Measurements from ENCODE around the gene ATXN10.
"Not testable (repeated sequence)": the region's sequence is repeated elsewhere in the genome, so short reads cannot be mapped to it uniquely, and the experiment has no call there.

The ATXN10 gene

DNA sequence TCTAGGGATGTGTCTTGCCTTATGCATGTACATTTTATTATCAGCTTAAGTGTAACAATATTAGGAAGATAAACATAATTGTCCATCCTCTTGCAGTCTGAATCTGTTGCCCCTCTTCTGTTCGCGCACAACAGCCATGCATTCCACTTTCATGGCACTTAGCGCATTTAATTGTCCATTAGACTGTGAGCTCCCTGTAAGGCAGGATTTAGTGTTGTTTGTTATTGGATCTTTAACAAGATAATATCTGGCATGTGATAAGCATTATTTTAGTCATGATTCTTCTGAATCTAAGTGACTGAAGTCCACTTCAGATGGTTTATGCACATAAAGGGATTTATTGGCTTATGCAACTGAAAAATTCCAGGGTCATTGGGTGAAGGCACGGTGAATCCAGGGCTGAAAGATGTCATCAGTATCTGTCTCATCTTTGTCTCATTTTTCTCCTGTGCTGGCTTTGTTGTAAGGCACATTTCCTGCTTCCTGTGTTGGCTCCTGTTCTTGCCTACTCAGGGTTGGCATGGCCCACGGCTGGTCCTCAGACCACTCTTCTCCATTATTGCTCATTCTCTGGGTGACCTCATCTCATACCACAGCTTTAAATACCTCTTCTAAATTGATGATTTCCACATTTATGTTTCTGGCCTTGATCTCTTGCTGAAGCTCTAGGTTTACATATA lies 37.6 kb downstream of the ATXN10 start:
- peak in 1 of 2 experiments; percentile 44 for DNase-seq (ENCODE audit: low read depth in 2 of 2)

DNA sequence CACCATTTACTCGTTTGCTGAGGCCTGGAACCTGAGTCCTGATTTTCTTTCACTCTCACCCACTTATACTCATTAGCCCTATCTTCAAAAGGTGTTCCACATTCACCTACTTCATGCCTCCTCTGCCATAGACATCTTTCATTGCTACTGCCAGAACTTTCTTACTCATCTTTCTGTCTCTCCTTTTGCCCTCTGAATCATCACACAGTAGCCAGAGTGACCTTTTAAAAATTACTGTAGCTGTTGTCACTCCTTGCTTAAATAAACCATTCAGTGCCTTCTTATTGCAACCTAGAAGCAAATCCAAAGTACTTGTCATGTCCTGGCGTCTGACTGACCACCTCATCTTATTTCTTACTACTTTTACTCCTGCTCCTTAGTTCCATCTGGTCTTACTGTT lies 38.2 kb downstream of the ATXN10 start:
- no peak for DNase-seq (ENCODE audit: low read depth in 2 of 2)

DNA sequence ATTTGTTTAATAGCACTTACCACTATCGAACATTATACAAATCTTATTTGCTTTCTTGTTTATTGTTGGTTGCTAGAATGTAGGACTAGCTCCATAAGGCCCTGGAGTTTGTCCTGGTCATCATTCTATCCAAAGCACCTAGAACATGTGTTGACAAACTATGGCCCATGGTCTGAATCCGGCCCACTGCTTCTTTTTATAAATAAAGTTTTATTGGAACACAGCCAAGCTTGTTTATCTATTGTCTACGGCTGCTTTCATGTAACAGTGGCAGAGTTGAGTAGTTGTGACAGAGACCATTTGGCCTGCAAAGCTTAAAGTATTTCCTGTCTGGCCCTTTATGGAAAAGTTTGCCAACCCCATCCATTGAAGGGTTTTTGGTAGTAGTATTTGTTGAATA lies 38.8 kb downstream of the ATXN10 start:
- no peak for DNase-seq (ENCODE audit: low read depth in 2 of 2)

DNA sequence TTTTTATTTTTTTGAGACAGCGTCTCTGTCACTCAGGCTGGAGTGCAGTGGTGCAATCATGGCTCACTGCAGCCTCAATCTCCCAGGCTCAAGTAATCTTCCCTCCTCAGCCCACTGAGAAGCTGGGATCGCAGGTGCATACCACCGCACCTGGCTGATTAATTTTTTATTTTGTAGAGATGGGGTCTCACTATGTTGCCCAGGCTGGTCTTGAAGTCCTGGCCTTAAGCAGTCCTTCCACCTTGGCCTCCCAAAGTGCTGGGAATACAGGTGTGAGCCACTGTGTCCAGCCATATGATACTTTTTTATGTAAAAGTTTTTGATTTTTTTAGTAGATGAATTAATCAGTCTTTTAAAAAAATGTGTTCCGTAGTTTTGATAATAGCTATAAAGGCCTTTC lies 42.8 kb downstream of the ATXN10 start:
- not testable (repeated sequence) for DNase-seq (ENCODE audit: low read depth in 2 of 2)

DNA sequence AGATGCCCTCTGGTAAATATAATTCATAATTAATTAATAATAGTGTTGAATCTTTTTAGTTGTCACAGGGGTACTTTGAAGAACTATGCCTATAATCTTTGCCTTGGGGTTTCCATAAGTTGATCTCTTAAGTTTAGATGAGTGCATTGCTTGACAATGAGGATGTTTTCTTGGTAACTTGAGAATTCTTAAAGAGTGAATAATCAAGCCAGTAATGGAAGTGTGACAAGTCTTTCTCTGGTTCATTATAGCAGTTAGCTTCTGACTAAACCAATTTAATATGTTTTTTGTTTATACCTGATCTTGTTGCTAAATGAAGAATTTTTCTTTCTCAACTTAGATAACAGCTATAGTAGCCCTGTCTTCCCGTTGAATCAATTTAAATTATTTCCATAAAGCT lies 46.2 kb downstream of the ATXN10 start:
- DNase-seq (ENCODE audit: low read depth in 2 of 2) = peak; percentile 44 to 53

DNA sequence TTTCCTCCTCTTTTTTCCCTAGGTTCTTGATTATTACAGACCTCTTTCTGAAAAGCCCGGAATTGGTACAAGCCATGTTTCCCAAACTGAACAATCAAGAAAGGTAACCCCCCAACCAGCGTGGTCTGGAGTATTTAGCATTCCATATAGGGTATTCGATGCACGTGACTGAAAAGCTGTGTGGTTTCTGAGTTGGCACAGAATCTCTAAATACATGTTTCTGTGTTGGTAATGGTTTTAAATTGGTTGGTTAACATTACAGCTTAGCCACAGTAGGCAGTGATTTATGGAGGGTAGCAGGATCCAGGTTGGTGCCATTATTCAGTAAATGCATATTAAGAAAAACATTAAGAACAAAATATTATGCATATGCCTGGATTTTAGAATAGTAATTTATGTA lies 46.8 kb downstream of the ATXN10 start:
- DNase-seq (ENCODE audit: low read depth in 2 of 2) = no peak

DNA sequence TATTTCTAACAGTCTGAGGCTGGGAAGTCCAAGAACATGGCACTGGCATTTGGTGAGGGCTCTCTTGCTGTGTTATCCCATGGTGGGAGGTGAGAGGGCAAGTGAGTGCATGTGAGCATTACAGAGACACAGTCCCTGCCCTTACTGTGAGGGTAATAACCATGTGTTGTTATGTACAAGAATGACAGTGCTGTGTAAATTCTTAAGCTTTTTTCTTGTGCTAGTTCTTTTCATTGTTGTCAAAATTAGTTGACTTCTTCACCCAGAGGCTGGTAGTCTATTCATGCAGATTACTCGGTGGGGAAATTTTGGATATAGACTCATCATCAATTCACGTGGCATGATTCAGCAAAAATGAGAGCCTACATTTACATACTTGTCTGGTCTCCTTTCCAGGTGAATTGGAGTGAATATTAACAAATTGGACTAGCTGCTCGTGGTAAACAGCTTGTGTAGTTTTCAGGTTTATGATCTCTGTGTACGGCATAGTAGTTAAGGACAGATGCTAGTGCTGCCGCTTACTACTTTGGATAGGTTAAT lies 49.3 kb downstream of the ATXN10 start:
- no peak for DNase-seq (ENCODE audit: low read depth in 2 of 2)

DNA sequence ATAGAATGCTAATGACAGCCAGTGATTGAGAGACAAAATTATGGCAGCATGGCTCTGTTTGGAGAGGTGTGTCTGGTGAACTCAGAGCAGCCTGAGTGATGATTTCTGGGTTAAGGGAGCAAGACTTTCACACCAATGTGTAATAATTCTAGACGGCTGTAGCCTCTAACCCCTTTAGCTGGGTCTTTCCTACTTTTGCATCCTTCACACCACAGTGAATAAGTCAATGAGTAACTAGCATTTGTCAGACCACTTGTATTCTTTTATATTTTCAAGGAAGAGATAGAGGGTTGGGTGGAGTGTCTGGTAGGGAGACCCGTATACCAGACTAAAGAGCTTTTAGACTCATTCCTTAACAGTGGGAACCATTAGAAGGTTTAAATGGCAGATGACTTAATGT lies 50.4 kb downstream of the ATXN10 start:
- DNase-seq (ENCODE audit: low read depth in 2 of 2) = no peak

DNA sequence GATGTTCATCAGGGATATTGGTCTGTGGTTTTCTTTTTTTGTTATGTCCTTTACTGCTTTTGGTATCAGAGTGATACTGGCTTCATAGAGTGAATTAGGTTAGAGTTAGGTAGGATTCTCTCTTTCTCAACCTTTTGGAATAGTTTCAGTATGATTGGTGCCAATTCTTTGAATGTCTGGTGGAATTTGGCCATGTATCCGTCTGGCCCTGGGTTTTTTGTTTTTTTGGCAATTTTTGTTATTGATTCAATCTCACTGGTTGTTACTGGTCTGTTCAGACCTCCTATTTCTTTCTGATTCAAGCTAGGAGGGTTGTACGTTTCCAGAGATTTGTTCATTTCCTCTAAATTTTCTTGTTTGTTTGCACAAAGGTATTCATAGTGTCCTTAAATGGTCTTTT lies 54.4 kb downstream of the ATXN10 start:
- DNase-seq (ENCODE audit: low read depth in 2 of 2) = no peak

DNA sequence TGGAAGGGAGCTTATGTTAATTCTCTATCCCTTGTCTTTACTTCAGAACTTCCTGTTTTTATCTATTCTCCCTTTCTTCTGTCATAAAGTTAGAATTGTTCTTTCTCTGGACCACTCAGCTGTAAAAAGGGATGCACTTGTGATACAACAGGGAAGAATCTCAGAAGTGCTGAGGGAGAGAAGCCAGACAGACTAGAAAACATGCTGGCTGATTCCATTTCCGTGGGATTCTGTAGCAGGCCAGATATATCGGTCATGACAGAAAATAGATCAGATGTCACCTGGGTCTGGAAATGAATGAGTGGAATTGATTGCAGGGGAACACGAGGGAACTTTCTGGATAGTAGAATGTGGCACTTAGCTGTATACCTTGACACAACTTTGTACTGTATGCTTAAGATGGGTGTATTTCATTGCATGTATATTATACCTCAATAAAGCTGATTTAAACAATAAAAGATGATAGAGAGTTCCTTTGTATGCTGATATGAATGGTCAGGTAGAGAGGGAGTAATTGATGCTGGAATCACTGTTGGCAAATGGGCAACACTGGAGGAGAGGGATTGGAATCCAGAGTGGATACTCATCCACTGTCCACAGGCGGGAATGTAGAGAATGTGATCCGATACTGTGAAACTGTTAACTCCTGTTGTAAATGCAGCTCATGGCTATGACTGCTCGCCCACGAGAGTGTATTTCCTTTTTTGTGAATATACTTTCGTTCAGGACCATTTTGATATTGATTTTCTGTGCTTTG lies 59.6 kb downstream of the ATXN10 start:
- no peak for DNase-seq (ENCODE audit: low read depth in 2 of 2)

DNA sequence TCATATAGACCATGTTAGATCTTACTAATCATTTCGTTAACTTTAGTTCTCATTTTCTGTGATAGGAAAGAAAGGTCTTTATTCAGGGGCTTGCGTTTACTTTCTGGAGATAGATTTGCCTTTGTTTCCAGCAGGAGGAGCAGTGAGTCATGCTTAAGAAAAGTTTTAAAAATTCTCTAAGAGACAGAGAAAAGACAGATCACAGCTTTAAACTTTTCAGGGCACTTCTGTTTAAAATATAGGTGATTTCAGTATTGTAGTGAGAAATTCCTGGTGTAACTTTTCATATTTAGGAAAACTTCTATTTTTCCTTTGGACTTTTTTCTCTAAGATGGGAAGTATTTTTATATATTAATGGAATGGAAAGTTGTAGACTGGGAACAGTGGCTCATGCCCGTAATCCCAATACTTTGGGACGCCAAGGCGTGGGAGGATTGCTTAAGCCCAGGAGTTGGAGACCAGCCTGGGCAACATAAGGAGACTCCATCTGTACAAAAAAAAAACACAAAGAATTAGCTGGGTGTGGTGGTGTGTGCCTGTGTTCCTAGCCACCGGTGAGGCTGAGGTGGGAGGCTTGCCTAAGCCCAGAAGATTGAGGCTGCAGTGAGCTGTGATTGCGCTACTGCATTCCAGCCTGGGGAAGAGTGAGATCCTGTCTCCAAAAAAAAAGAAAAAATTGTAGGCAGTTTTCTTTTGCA lies 60.3 kb downstream of the ATXN10 start:
- no peak for DNase-seq (ENCODE audit: low read depth in 2 of 2)

DNA sequence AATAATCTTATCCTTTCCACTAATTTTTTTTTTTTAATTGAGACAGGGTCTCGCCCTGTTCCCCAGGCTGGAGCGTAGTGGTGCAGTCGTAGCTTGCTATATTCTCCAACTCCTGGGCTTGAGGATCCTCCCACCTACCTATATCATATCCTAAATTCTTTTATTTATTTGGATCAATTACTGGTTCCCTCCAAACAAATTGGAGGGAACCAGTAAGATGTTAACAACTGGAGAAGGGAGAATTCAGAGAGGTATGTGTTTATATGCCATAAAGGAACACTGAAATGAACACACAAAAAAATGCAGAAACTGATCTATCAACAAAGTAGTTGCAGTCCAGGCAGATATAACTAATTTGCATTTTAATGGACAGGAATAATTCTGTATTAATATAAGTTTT lies 63.6 kb downstream of the ATXN10 start:
- no peak for DNase-seq (ENCODE audit: low read depth in 2 of 2)

DNA sequence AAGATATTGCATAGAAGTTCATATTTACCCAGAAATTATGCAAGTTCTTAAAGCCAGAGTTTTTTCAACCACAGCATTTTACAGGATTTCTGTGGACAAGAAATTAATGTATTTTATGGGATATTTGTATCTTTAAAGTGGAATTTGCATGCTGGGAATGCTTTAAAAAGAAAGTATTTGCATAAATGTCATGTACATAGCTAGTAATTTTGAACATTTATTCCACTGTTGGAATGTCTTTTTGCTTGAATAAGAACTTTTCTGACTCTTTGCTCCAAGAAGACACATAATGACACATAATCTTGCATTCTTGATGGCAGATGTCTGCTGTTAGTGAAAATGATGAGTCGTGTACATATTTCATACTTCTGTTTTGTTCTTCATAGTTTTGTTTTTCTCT lies 66.6 kb downstream of the ATXN10 start:
- peak; percentile 9 to 23 for DNase-seq (ENCODE audit: low read depth in 2 of 2)

DNA sequence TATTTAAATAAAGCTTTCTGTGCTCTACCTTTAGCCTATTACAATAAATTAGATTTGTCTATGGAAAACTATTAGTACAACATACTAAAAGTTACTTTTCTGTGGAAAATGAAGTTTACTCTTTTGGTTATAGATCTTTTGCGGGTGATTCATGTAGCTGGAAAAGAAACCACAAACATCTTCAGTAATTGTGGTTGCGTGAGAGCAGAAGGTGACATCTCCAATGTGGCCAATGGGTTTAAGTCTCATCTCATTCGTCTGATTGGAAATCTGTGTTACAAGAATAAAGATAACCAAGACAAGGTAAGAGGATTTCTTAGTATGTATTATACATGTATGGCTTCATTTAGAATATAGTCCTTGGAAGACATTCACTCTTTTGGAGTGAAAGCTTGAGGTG lies 68.6 kb downstream of the ATXN10 start:
- no peak for DNase-seq (ENCODE audit: low read depth in 2 of 2)

DNA sequence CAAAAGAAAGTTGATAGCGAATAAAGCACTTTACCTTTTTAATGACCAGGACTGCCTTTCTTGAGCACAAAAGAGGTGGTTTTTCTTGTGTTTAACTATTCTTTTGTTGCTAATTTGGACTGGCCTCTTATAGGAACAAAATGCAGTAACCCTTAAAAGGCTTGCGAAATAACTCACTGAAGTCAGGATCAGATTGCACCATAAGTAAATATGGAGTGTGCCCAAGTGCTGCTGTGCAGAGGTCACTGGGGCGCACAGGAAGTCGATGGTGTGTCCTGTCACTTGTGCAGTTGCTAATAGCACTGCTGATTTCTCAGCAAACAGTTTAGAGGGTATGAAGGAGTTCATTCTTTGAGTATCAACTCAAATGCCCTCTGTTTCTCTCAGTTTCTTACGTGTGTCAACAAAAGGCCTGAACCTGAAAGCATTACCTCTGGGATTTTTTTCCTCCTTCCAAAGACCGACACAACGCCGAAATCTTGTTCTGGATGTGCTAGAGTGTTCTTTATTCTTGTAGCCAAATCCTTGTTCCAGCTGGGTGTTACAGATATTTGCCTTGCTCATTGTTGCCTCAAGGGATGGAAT lies 71.3 kb downstream of the ATXN10 start:
- DNase-seq (ENCODE audit: low read depth in 2 of 2) = peak in 1 of 2 experiments; percentile 11

DNA sequence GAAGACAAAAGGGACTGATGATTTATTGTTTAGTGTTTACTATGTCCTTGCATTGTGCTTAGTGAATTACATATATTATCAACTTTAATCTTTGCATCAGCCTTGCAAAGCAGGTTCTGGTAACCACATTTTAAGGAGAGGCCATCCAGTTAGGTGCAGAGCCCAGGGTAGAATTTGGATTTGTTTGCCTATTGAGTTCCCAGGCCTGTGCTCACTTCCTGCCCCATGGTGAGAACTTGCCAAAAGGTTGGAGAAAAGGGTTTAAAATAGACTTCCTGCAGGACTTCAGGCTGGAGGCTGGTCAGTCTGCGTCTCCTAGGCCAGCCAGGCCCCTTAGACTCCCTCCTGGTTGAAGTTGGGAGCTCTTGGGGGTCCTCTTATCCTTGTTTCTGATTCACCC lies 72.1 kb downstream of the ATXN10 start:
- no peak for DNase-seq (ENCODE audit: low read depth in 2 of 2)

DNA sequence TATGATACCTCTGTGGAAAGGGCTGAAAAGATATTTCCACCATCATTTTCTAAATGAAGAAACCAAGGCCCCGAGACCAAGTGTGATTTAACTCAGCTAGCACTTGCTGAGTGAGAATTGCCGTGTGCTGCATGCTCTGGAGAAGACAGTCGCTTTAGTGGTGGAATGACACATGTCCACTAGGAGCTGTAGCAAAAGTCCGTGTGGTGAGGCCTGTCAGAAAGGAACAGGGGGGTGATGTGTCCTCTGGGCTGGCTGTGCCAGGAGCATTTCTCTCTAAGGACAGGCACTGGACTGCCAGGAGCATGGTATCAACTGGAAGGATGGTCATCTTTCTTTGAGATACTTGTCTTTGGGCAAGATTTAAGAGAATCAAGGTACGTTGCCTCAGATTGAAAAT lies 72.8 kb downstream of the ATXN10 start:
- DNase-seq (ENCODE audit: low read depth in 2 of 2) = no peak

DNA sequence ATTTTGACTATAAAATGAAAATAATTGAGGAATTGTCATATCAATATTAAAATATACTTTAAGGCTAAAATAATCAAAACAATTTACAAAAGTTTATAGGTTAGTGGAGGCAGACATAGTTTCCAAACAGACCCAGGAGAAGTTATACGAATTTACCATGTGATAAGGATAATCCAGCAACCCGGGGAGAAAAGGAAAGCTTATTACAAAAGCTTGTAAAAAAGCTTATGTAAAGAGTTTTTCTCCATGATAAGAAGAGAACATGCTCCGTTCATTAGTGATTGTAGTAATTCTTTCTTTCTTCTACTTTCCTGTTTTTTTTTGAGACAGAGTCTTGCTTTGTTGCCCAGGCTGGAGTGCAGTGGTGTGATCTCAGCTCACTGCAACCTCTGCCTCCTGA lies 79.0 kb downstream of the ATXN10 start:
- no peak for DNase-seq (ENCODE audit: low read depth in 2 of 2)

DNA sequence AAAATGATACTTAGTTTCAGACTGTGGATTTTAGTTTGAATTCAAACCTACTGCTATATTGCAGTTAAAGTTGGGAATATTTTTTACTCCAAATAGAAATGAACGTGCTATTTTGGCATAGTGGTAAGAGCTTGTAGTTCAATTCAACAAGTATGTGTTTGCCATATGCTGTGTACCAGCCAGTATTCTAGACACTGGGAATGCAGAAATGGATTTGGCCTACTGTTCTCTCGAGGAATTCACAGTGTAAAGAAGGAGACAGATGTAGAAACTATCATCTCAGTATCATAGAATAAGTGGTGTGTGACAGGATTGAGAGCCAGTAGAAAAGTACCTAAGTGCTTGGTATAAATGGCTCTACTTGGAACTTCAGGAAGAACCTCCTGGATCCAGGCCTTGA lies 80.4 kb downstream of the ATXN10 start:
- DNase-seq (ENCODE audit: low read depth in 2 of 2) = no peak

DNA sequence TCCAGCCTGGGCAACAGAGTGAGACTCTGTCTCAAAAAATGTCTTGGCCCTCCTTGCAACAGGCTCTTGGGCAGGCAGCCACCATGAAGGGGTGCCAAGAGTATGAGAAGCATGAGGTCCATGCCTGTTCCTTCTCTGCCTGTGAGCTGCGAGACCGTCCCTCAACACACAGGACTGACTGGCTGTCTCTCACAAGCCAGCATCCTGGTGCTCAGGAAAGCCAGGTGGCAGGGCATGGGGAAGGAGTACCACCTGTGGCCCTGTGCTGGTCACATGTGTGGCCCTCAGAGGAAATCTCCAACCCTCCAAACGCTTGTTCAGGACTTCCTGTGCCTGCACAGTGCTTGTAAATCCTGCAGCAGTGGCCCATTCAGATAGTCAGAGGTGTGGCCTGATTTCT lies 83.2 kb downstream of the ATXN10 start:
- DNase-seq (ENCODE audit: low read depth in 2 of 2) = no peak

DNA sequence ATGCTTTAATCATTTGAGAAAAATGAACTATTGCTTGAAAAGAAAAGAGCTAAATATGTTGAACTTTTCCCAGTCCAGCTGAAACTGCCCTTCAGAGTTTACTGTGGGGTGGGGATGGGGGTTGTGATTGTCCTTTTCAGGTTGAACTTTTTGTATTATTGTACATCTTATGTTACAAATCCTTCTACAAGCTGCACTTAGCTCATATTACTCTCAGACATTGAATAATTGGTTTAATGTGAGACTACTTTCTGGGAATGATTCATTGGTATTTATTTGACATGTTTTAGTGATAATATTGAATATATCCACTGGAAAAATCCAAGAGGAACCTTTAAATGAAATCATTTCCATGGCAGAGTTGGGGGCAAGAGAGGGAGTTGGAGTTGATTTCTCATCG lies 84.9 kb downstream of the ATXN10 start:
- no peak for DNase-seq (ENCODE audit: low read depth in 2 of 2)

DNA sequence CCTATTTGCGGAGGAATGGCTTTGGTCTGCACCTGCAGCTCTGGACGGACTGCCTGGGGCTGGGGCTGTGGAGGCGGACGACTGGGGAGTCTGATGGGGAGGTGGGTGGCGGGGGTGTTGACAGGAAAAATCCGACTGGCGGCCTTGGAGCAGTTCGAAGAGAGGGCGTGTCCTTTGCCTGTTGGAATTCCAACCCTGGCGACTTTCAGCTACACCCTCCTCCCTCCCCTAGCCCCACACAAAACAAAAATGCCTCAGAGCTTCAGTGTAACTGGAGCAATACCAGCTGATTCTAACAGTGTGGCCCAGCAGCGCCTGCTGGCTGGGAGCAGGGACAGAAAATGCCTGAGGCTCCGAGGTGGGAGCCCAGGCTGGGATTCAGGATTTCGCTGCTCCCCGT lies 85.4 kb downstream of the ATXN10 start:
- no peak for DNase-seq (ENCODE audit: low read depth in 2 of 2)

Data from fibroblast of skin of left quadriceps (primary cell).